DMS153 (cell line): ENCODE measurements around the gene C16orf78.

ENCODE experiments used
- DNase-seq: peaks from one replicate; lab custom pipeline; 2025; lab: John Stamatoyannopoulos, UW

Gene C16orf78

GRCh38 chr16:49395021-49395420 is 21.4 kb downstream of the C16orf78 start:
- no peak for DNase-seq

GRCh38 chr16:49396206-49396720 is 22.7 kb downstream of the C16orf78 start:
- DNase-seq = no peak

- no peak for DNase-seq
Observed at GRCh38 chr16:49398761-49399160, 25.2 kb downstream of the C16orf78 start.

GRCh38 chr16:49399594-49400364 is 26.2 kb downstream of the C16orf78 start:
- DNase-seq = no peak

GRCh38 chr16:49400611-49401010 is 27.0 kb downstream of the C16orf78 start:
- DNase-seq = no peak

- DNase-seq = no peak
Observed at GRCh38 chr16:49405123-49405522, 31.5 kb downstream of the C16orf78 start.

- no peak for DNase-seq
Observed at GRCh38 chr16:49405530-49405929, 31.9 kb downstream of the C16orf78 start.

- DNase-seq = peak; percentile 30
Observed at GRCh38 chr16:49407873-49408550, 34.4 kb downstream of the C16orf78 start.

GRCh38 chr16:49409121-49409520 is 35.5 kb downstream of the C16orf78 start:
- no peak for DNase-seq

- DNase-seq = no peak
Observed at GRCh38 chr16:49410226-49410625, 36.6 kb downstream of the C16orf78 start.

- DNase-seq = no peak
Observed at GRCh38 chr16:49411121-49411970, 37.7 kb downstream of the C16orf78 start.

- DNase-seq = no peak
Observed at GRCh38 chr16:49414671-49415070, 41.1 kb downstream of the C16orf78 start.

GRCh38 chr16:49415083-49415482 is 41.5 kb downstream of the C16orf78 start:
- no peak for DNase-seq

GRCh38 chr16:49416001-49416675 is 42.5 kb downstream of the C16orf78 start:
- DNase-seq = no peak

- DNase-seq = no peak
Observed at GRCh38 chr16:49417354-49417753, 43.8 kb downstream of the C16orf78 start.

- DNase-seq = no peak
Observed at GRCh38 chr16:49419006-49419405, 45.4 kb downstream of the C16orf78 start.

GRCh38 chr16:49419862-49420261 is 46.3 kb downstream of the C16orf78 start:
- no peak for DNase-seq

- no peak for DNase-seq
Observed at GRCh38 chr16:49422896-49423295, 49.3 kb downstream of the C16orf78 start.

GRCh38 chr16:49424961-49425360 is 51.4 kb downstream of the C16orf78 start:
- no peak for DNase-seq

GRCh38 chr16:49427771-49428170 is 54.2 kb downstream of the C16orf78 start:
- DNase-seq = no peak

- no peak for DNase-seq
Observed at GRCh38 chr16:49428808-49429207, 55.2 kb downstream of the C16orf78 start.

- no peak for DNase-seq
Observed at GRCh38 chr16:49431040-49431439, 57.4 kb downstream of the C16orf78 start.
